SK-N-MC (cell line): Measurements from ENCODE around the gene SLC25A42.

Experiments
- EZH2 ChIP-seq: fragments of 200-600 bp; sonication (generic); IDR thresholded peaks from one replicate; pipeline ENCODE4 v1.6.1; 2017; ENCODE audit warnings: antibody characterized with exemption
- FOXP2 ChIP-seq: optimal IDR thresholded peaks from 2 replicates; pipeline ENCODE3; 2011; ENCODE audit warnings: mild to moderate bottlenecking, moderate library complexity; ENCODE audit not compliant: insufficient read depth; ENCODE audit errors: extremely low read length, control extremely low read depth
- POLR2AphosphoS5 ChIP-seq: IDR thresholded peaks from 2 replicates; pipeline ENCODE4 v1.6.1; 2012; ENCODE audit warnings: mild to moderate bottlenecking, low read depth, low read length, borderline replicate concordance

- TF ChIP-seq EZH2 (no peak), POLR2AphosphoS5 (no peak), FOXP2 (no peak)
These were observed 62.3 kb downstream of the SLC25A42 start for GRCh38 chr19:19126102-19126501.
